BLaER1 (cell line): ENCODE results near the gene OR52D1.

Experiments used
- H3K27ac ChIP-seq: shearing (Covaris generic); formaldehyde crosslinking; 2 replicates; pipeline ENCODE4 v1.8.1; 2022
- H3K27me3 ChIP-seq: shearing (Covaris generic); formaldehyde crosslinking; 2 replicates; pipeline ENCODE4 v1.8.1; 2022
- H3K36me3 ChIP-seq: shearing (Covaris generic); formaldehyde crosslinking; 2 replicates; pipeline ENCODE4 v1.8.1; 2022
- H3K4me1 ChIP-seq: shearing (Covaris generic); formaldehyde crosslinking; 2 replicates; pipeline ENCODE4 v1.8.1; 2022
- H3K4me2 ChIP-seq: shearing (Covaris generic); formaldehyde crosslinking; 2 replicates; pipeline ENCODE4 v1.8.1; 2022
- H3K4me3 ChIP-seq: shearing (Covaris generic); formaldehyde crosslinking; 2 replicates; pipeline ENCODE4 v1.8.1; 2022
- H3K9ac ChIP-seq: shearing (Covaris generic); formaldehyde crosslinking; 2 replicates; pipeline ENCODE4 v1.8.1; 2022
- H3K9me3 ChIP-seq: shearing (Covaris generic); formaldehyde crosslinking; 2 replicates; pipeline ENCODE4 v1.8.1; 2022
- H4K20me1 ChIP-seq: shearing (Covaris generic); formaldehyde crosslinking; 2 replicates; pipeline ENCODE4 v1.8.1; 2022
- Cebpa-rat ChIP-seq: shearing (Covaris generic); IDR thresholded peaks from 2 replicates; pipeline ENCODE4 v1.8.1; 2022

The OR52D1 gene

GRCh38 chr11:5488385-5488784 lies at the start of gene OR52D1:
OR52D1 (plus strand) TSS chr11:5488685; CDS start chr11:5488707, 22 bp downstream.
- Histone ChIP-seq H4K20me1 (no peaks in the 10 kb centered on the region), H3K27me3 (no peaks in the 10 kb centered on the region), H3K36me3 (no peaks in the 10 kb centered on the region), H3K9ac (no peak within 1 kb of the TSS), H3K4me2 (no peak within 1 kb of the TSS), H3K4me3 (no peak within 1 kb of the TSS), H3K4me1 (no peaks in the 10 kb centered on the region), H3K27ac (no peak within 1 kb of the TSS), H3K9me3 (no peaks in the 10 kb centered on the region)
- TF ChIP-seq Cebpa-rat = no peak

DNA sequence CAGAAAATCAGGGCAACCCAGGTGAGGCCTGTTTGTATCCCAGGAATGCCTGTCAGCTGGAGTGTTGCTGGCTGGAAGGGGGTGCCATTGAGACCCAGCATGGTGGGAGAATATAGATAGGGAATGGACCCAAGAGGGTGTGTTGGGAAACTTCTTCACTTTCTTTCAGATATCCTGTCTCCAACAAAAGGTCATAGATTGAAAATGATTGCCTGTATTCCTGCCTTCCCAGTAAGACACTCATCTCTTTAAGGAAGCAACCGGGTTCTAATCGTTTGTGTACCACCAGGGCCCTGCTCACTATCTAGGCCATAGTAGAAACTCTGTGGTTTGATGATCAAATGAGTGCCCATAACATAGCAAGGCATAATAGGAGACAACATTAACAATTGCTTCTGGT lies 47.1 kb upstream of the OR52D1 start, which contains the start of gene OR51I1:
Gene OR51I1, minus strand, starts transcription at position 101 of the 400 bp plus-strand sequence. Its CDS starts 0 bp downstream, at position 101.
- Histone ChIP-seq H3K9ac (no peak within 1 kb of the TSS), H3K4me3 (no peak within 1 kb of the TSS), H3K9me3 (no peaks in the 10 kb centered on the region), H3K27me3 (no peaks in the 10 kb centered on the region), H4K20me1 (no peaks in the 10 kb centered on the region), H3K36me3 (no peaks in the 10 kb centered on the region), H3K27ac (no peak within 1 kb of the TSS), H3K4me1 (no peaks in the 10 kb centered on the region), H3K4me2 (no peak within 1 kb of the TSS)
- TF ChIP-seq Cebpa-rat = no peak

DNA sequence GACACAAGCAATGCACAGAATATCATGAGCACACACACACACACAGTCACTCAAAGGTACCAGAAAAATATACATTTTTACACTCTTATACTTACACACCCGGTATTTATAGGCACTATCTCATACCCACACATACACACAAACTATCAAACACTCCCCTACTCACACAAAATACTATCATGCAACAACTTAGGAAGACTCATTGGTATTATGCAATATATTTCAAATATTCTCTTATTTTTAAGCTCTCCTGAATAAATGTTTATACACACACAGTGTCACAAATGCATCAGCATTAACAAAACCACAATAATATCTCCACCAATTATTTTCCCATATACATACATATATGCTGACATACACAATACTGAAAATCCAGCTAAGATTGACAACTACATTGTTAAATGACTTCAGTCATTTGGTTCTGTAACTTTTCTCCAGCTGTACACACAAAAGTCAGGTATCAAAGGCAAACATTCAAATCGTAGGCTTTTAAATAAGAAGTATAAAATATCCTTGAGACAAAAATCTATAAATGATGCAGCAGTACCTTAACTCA lies 44.6 kb upstream of the OR52D1 start:
- no peaks in the 10 kb centered on the region for H3K9me3 ChIP-seq
- H3K27me3 ChIP-seq = no peaks in the 10 kb centered on the region
- H3K4me1 ChIP-seq = no peaks in the 10 kb centered on the region
- H3K27ac ChIP-seq = no peak overlapping the region
- H3K36me3 ChIP-seq = no peaks in the 10 kb centered on the region
- no peak overlapping the region for H3K4me3 ChIP-seq
- no peaks in the 10 kb centered on the region for H4K20me1 ChIP-seq
- no peak overlapping the region for H3K9ac ChIP-seq
- no peak overlapping the region for H3K4me2 ChIP-seq
- TF ChIP-seq Cebpa-rat = no peak

GRCh38 chr11:5449023-5449422 lies 39.5 kb upstream of the OR52D1 start, which contains the start of gene OR51I2:
OR51I2 (plus strand) TSS chr11:5449323; CDS start chr11:5453489, 4,166 bp downstream.
- Histone ChIP-seq H3K9ac (no peak within 1 kb of the TSS), H3K4me1 (no peaks in the 10 kb centered on the region), H3K9me3 (no peaks in the 10 kb centered on the region), H3K4me3 (no peak within 1 kb of the TSS), H4K20me1 (no peaks in the 10 kb centered on the region), H3K4me2 (no peak within 1 kb of the TSS), H3K27ac (no peak within 1 kb of the TSS), H3K27me3 (no peaks in the 10 kb centered on the region), H3K36me3 (no peaks in the 10 kb centered on the region)
- no peak for TF ChIP-seq Cebpa-rat

DNA sequence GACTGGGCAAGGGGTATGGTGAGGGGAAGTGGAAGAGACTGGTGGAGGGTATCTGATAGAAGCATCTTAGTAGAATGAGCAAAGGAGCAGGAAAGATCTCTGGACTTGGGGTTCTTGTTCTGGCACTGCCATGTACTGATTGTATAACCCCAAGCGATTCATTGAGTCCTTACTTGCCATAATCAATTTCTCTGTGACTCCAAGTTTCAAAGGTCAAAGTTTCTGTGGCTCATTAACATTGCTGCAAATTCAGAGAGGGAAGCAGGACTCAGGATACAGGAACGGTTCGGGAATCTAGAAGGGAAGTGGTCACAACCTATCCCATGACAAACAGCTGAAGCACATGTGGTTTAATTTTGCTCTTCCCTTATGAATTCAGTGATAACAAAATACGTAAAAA lies 39.1 kb upstream of the OR52D1 start:
- Histone ChIP-seq H4K20me1 (no peaks in the 10 kb centered on the region), H3K9me3 (no peaks in the 10 kb centered on the region), H3K4me3 (no peak overlapping the region), H3K9ac (no peak overlapping the region), H3K4me1 (no peaks in the 10 kb centered on the region), H3K27me3 (no peaks in the 10 kb centered on the region), H3K4me2 (no peak overlapping the region), H3K27ac (no peak overlapping the region), H3K36me3 (no peaks in the 10 kb centered on the region)
- TF ChIP-seq Cebpa-rat = no peak

DNA sequence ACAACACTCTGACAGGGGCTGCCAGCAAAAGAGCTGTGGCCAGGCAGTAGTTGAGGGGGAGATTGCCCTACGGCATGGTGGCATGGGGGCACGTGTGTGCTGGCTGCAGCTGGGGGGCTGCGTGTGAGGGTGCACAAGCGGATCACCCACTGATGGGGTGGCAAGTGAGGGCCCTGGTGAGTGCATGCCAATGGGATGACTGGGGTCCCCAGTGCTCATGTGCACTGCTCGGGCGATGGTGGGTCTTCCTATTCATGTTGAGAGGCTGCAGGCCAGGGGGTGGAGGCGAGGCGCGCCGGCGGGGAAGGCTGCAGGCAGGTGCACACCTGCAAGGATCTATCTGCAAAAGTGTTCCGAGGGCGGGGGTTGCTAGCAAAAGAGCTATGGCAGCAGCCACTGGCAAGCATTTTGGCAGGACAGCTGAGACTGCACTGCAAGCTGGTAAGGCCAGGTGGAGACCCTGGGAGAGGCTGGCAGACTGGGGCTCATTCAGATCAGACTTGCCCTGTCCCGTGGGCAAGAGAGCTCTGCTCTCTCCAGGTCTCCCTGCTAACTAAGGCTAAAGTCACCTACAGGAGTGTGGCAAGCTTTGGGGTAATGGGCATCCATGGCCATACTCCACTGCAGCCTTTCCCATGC lies 27.4 kb upstream of the OR52D1 start:
- Histone ChIP-seq H4K20me1 (no peaks in the 10 kb centered on the region), H3K9me3 (no peaks in the 10 kb centered on the region), H3K9ac (no peak overlapping the region), H3K4me3 (no peak overlapping the region), H3K27me3 (no peaks in the 10 kb centered on the region; the same call in 1 of the 2 replicates), H3K27ac (no peak overlapping the region), H3K4me1 (no peaks in the 10 kb centered on the region), H3K36me3 (no peaks in the 10 kb centered on the region), H3K4me2 (no peak overlapping the region)
- TF ChIP-seq Cebpa-rat = no peak

DNA sequence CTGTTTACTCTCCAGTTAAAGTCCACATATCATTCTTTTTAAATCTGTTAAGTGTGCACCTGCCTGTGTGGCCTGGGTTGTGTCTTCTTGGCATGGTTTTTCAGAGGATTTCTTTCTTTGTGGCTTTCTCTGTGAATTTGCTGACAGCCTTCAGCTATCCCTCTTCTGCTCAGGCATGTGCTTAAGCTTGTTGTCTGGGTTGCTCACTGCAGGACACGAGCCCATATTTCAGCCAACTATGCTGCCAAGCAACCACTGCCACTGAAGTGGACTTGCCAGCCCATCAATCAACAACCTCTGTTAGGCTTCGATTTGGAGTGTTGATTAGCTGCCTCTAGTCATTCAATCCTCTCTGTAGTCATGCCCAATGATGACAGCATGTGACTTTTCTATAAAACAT lies 21.0 kb upstream of the OR52D1 start:
- no peaks in the 10 kb centered on the region for H3K27me3 ChIP-seq
- H3K4me3 ChIP-seq = no peak overlapping the region
- H3K9ac ChIP-seq = no peak overlapping the region
- no peaks in the 10 kb centered on the region for H3K4me1 ChIP-seq
- H3K36me3 ChIP-seq = no peaks in the 10 kb centered on the region
- TF ChIP-seq Cebpa-rat = no peak
- no peaks in the 10 kb centered on the region for H4K20me1 ChIP-seq
- no peaks in the 10 kb centered on the region for H3K9me3 ChIP-seq
- no peak overlapping the region for H3K4me2 ChIP-seq
- H3K27ac ChIP-seq = no peak overlapping the region

- no peak overlapping the region for H3K4me3 ChIP-seq
- no peak overlapping the region for H3K9ac ChIP-seq
- no peaks in the 10 kb centered on the region for H3K27me3 ChIP-seq
- no peaks in the 10 kb centered on the region for H3K36me3 ChIP-seq
- H3K4me2 ChIP-seq = no peak overlapping the region
- H3K4me1 ChIP-seq = no peaks in the 10 kb centered on the region
- no peaks in the 10 kb centered on the region for H3K9me3 ChIP-seq
- H4K20me1 ChIP-seq = no peaks in the 10 kb centered on the region
- TF ChIP-seq Cebpa-rat = no peak
- H3K27ac ChIP-seq = no peak overlapping the region
Observed at GRCh38 chr11:5473921-5474320, 14.6 kb upstream of the OR52D1 start.

GRCh38 chr11:5476186-5476819 lies 12.2 kb upstream of the OR52D1 start:
- no peak overlapping the region for H3K9ac ChIP-seq
- no peaks in the 10 kb centered on the region for H4K20me1 ChIP-seq
- H3K4me2 ChIP-seq = no peak overlapping the region
- no peak overlapping the region for H3K4me3 ChIP-seq
- TF ChIP-seq Cebpa-rat = no peak
- no peaks in the 10 kb centered on the region for H3K4me1 ChIP-seq
- no peak overlapping the region for H3K27ac ChIP-seq
- H3K36me3 ChIP-seq = no peaks in the 10 kb centered on the region
- no peaks in the 10 kb centered on the region for H3K9me3 ChIP-seq
- no peaks in the 10 kb centered on the region for H3K27me3 ChIP-seq

- H3K9me3 ChIP-seq = no peaks in the 10 kb centered on the region
- no peak overlapping the region for H3K4me3 ChIP-seq
- no peaks in the 10 kb centered on the region for H3K36me3 ChIP-seq
- no peaks in the 10 kb centered on the region for H3K4me1 ChIP-seq
- H3K27me3 ChIP-seq = no peaks in the 10 kb centered on the region
- no peak for TF ChIP-seq Cebpa-rat
- H3K27ac ChIP-seq = no peak overlapping the region
- H4K20me1 ChIP-seq = no peaks in the 10 kb centered on the region
- no peak overlapping the region for H3K9ac ChIP-seq
- no peak overlapping the region for H3K4me2 ChIP-seq
Observed at GRCh38 chr11:5486003-5486402, 2.5 kb upstream of the OR52D1 start.
